HG02798 (cell line): ENCODE results near the gene FXYD5.

ENCODE experiments used
- ATAC-seq: cut with Tn5 transposase; IDR thresholded peaks from one replicate; pipeline ENCODE4 v1.9.1; 2021; ENCODE audit warnings: mild to moderate bottlenecking; ENCODE audit not compliant: unreplicated experiment, poor library complexity

The FXYD5 gene

GRCh38 chr19:35154525-35155406 lies at the start of gene FXYD5:
Gene FXYD5, plus strand, starts transcription at chr19:35154735. Its CDS starts 816 bp downstream, at chr19:35155551.
- no peak for ATAC-seq

- ATAC-seq, result no peak
Measured at GRCh38 chr19:35105047-35105410, 49.5 kb upstream of the FXYD5 start.

GRCh38 chr19:35105411-35106290 lies 48.9 kb upstream of the FXYD5 start:
- no peak for ATAC-seq

- no peak for ATAC-seq
Measured at GRCh38 chr19:35106291-35106583, 48.3 kb upstream of the FXYD5 start.

- no peak for ATAC-seq
Measured at GRCh38 chr19:35106898-35107541, 47.5 kb upstream of the FXYD5 start.

GRCh38 chr19:35107545-35107944 lies 47.0 kb upstream of the FXYD5 start:
- no peak for ATAC-seq

- ATAC-seq, result no peak
Measured at GRCh38 chr19:35108730-35109129, 45.8 kb upstream of the FXYD5 start.

- ATAC-seq, result no peak
Measured at GRCh38 chr19:35109395-35110112, 45.0 kb upstream of the FXYD5 start.

- no peak for ATAC-seq
Measured at GRCh38 chr19:35110974-35111373, 43.6 kb upstream of the FXYD5 start.

- ATAC-seq, result no peak
Measured at GRCh38 chr19:35112995-35113688, 41.4 kb upstream of the FXYD5 start.

- ATAC-seq, result peak; percentile 48
Measured at GRCh38 chr19:35114353-35115176, 40.0 kb upstream of the FXYD5 start.

GRCh38 chr19:35115177-35115951 lies 39.2 kb upstream of the FXYD5 start, which contains the start of gene FXYD3:
Gene FXYD3, plus strand, starts transcription at chr19:35115823. Its CDS starts 3,554 bp downstream, at chr19:35119377.
- ATAC-seq, result no peak

- no peak for ATAC-seq
Measured at GRCh38 chr19:35116072-35116801, 38.3 kb upstream of the FXYD5 start.

- ATAC-seq, result no peak
Measured at GRCh38 chr19:35117116-35117515, 37.4 kb upstream of the FXYD5 start.

- ATAC-seq, result no peak
Measured at GRCh38 chr19:35117799-35118198, 36.7 kb upstream of the FXYD5 start.

GRCh38 chr19:35118268-35119020 lies 36.1 kb upstream of the FXYD5 start:
- ATAC-seq, result no peak

GRCh38 chr19:35119091-35119490 lies 35.4 kb upstream of the FXYD5 start:
- ATAC-seq, result no peak
